GM19397 (cell line): ENCODE measurements around the gene SLIT1.
"Not testable (repeated sequence)": the region's sequence is repeated elsewhere in the genome, so short reads cannot be mapped to it uniquely, and the experiment has no call there.

ENCODE experiments used
- ATAC-seq: cut with Tn5 transposase; IDR thresholded peaks from one replicate; pipeline ENCODE4 v1.9.1; 2021; ENCODE audit warnings: mild to moderate bottlenecking, moderate library complexity; ENCODE audit not compliant: unreplicated experiment

SLIT1 gene

DNA sequence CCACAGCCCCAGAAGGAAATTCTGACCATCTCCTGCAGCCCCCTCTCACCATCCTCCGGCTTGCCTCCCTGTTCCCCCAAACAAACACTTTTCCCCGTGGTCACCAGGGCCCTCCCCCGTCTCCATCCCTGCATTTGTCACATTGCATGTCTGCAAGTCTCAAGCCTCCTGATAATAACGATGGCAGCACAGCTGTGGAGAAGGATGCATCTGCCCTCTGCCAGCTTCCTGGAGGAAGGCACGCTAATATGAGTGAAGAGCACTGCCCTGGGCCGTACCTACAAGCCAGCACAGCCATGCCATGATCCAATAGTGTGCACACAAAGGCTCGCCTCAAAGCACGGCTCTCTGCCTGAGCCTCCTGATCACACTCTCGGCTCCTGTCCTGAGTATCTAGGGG is 98.5 kb downstream of the SLIT1 start:
- ATAC-seq = no peak

- ATAC-seq = no peak
Measured at GRCh38 chr10:97086530-97086929, 99.2 kb downstream of the SLIT1 start.

- no peak for ATAC-seq
Measured at GRCh38 chr10:97083228-97083829, 102.4 kb downstream of the SLIT1 start.

DNA sequence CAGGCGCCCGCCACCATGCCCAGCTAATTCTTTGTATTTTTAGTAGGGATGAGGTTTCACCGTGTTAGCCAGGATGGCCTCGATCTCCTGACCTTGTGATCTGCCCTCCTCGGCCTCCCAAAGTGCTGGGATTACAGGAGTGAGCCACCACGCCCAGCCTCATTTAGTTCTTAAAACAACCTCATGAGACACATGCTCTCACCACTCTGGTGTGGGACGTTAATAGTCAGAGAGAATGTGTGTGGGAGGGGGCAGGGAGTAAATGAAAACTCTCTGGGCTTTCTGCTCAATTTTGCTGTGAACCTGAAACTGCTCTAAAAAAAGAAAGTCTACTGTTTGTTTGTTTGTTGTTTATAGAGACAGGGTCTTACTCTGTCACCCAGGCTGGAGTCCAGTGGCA is 103.2 kb downstream of the SLIT1 start:
- ATAC-seq = not testable (repeated sequence)

- ATAC-seq = no peak
Measured at GRCh38 chr10:97081621-97082235, 104.0 kb downstream of the SLIT1 start.

DNA sequence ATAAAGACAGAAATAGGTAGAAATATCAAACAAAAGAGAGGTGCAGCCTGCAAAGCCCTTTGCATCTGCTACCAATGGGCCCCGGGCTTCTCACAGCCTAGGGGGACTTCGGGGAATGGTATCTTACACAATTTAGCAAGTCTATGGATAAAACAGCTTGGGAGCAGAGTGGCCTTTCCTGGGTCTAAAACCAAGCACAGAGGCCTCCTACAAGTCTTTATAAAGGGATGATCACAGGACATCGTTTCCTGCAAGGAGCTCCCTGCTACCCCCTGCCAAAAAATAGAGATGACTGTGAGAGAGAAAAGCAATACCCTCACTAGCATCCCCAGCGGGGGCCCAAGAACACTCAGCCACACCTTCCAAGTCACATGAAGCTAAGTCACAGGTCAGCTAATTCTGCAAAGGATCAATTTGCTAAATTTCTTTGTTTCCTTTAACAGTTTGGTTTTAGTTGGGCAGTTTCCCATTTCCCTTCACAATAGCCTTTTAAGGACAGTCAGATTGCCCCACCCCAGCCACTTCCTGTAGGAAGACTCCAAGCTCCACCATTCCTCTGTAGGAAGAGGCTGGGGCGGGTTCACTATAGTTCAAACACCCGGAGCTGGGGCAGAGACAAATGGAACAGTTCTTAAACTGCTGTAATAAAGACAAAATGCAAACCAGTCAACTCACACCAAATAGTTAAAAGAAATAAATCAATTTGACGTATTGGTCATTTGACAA is 105.5 kb downstream of the SLIT1 start:
- ATAC-seq = no peak

- ATAC-seq = no peak
Measured at GRCh38 chr10:97079448-97079847, 106.3 kb downstream of the SLIT1 start.

- ATAC-seq = no peak
Measured at GRCh38 chr10:97078938-97079445, 106.8 kb downstream of the SLIT1 start.

- ATAC-seq = no peak
Measured at GRCh38 chr10:97078261-97078937, 107.4 kb downstream of the SLIT1 start.

DNA sequence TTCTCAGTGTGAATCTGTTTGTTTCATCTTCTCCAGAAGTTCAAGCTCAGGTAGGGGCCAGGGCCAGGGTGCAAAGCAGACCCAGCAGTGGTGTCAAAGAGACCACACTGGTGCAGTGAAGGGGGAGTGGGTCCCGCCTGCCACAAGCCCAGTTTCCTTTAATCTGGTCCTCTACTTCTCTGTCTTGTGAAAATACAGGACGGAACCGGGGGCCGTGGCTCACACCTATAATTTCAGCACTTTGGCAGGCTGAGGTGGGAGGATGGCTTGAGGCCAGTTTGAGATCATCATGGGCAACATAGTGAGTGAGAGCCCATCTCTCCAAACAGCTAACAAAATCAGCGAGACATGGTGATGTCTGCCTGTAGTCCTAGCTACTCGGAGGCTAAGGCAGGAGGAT is 109.0 kb downstream of the SLIT1 start:
- no peak for ATAC-seq

GRCh38 chr10:97075961-97076525 is 109.7 kb downstream of the SLIT1 start:
- no peak for ATAC-seq

GRCh38 chr10:97075421-97075820 is 110.3 kb downstream of the SLIT1 start:
- no peak for ATAC-seq

GRCh38 chr10:97074256-97075145 is 111.3 kb downstream of the SLIT1 start:
- no peak for ATAC-seq

DNA sequence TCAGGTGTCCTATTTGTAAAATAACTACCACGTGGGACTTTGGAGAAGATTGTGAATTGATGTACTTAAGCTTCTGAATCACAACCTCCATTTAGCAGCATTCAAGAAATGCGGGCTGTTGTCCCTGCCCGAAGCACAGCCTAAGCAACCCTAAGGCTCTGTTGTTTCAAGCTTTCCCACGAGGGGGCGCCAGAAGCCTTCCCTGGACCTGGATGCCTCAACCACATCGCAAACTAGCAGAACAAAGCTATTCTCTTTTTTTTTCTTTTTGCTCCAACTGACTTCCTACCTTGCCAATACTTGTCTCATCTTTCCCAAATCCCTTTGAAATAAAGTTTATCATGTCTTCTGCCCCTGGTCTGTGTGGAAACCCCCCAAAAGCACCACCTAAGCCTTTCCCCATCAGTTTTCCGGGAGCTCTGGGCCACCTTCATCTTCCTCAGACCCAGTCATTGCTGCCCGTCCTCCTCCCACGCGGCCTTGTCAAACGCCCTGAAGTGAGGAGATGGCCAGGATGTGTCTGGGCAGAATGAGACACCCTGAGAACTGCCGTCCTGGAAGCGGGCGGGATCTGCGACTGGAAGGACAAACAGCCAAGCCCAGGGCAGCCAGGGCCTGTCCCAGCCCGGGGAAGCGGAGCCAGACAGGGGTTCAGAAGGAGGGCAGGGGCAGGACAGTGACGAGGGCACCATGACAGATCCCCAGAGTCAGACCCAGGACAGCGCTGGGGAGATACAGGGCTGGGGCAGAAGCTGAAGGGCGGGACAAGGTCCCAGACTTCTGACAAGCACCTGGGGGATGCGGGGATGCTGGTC is 112.7 kb downstream of the SLIT1 start:
- ATAC-seq = no peak

DNA sequence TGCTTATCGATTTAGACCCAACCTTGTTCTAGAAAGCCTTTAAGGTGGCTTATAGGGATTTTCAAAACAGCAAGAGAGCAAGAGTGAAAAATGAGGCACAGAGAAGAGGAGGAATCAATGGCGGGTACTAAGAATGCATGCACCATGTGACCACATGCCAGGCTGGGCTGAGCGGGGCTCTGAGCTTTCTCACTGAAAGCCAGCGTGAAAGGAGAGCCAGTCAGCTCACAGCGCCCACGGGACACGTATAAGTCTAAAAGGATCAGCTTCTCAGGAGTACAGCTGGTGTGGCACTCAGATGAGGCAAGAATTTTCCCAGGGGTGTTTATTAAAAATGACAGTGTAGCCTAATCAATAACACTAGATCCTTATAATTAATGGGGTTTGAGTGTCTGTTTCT is 114.3 kb downstream of the SLIT1 start:
- no peak for ATAC-seq

DNA sequence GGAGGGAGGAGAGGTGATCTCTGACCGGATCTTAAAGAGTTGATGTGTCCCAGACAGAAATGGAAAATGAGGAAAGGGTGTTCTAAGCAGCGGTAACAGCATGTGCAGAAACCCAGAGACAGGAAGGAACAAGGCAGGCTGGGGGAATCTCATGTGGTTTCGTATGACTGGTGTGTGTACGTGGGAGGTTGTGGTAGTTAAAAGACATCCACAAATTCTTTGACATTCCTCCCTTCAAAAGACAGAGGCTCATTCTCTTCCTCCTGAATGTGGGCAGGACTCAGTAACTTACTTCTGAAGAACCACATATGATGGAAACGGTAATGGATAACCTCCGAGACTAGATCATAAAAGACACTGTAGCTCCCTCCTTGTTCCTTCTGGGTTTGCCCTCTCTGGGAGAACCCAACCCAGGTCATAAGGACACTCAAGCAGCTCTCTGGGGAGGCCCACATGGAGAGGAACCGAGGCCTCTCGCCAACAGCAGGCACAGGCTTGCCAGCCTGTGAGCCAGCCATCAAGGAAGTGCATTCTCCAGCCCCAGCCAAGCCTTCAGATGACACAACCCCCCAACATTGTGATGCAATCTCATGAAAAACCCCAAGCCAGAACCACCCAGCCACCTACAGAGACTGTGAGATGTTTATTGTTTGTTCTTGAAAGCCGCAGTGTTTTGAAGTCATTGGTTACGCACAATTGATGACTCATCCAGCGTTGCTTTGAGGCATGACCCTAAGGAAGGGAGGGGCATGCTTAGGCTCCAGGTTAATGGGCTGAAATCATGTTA is 116.0 kb downstream of the SLIT1 start:
- no peak for ATAC-seq

DNA sequence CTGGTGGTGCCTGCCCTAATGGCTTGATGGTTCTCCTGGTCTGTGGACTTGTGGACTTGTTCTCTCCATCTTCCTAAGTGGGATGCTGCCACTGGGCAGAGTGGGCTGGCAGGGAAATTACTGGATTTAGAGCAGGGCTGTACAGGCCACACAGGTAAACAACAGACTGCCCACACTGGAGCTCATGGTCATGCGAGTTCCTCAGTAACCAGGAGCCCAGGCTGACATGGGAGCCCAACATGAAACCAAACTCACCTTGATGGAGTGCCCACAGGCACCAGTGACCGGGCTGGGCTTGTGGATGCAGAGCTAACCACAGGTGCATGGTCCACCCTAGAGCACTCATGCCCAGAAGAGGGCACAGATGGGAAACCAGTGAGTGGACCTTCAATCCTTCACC is 116.7 kb downstream of the SLIT1 start:
- no peak for ATAC-seq

DNA sequence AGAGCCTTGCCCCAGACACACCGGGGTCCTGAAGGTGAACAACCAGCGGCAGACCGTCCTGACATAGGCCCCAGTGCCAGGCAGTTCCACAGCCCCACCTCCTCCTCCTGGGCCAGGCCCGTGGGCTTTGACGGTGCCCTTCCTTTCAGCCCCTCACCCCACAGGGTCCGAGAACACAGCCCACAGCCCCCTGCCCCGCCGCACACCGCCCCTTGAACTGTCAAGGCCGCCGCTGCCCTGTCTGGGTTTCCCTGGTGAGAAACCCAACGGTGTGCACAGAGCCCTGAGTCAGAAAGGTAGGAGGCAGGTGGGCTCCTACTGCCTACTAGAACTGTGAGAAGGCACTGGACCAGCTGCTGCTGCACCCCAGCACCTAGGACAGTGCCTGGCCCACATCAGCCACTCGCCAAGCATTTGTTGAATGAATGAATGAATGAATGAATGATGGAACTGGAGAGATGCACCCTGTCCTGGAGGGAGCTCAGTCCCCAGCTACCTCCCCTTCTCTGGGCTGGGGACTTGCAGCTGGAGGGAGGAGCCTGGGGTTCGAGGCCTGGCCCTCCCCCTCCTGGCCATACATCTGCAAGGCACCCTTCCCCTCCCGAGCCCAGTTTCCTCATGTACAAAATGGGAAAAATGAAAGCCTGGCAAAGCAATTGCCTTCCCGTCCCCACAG is 117.9 kb downstream of the SLIT1 start:
- no peak for ATAC-seq
